ENCODE results near the gene CCNB1IP1. TPM values are rescaled to one million over a fixed set of nuclear protein-coding genes. Genes with fewer than 3 reads are reported as not detected.

Gene CCNB1IP1
- polyA plus RNA-seq, 1 of the 3 experiments (the other 2 are of a cell fraction), result 35.4 TPM

DNA sequence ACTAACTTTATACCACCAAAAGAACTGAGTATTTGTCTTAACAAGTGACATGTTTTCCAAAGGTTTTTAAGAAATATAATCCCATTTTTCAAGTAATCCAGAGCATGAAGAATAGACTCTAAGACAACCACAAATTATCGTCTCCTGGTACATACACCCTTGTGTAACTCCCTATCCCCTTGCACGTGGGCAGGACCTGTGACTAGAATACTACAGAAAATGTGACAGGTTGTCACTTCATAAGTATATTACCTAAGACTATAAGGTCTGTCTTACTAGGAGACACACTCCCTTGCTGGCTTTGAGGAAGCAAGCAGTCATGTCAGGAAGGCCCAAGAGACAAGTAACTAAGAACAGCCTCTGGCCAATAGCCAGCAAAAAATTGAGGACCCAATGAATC is 19.1 kb downstream of the CCNB1IP1 start:
- H3K36me3 ChIP-seq (replicated peaks in 1 of 2; ENCODE audit: control insufficient read depth in 1 of 2, insufficient read depth in 2 of 2, low read length in 1 of 2), result peaks cover 57 to 58% of the 10 kb centered on the region in 2 experiments
- H4K20me1 ChIP-seq (ENCODE audit: insufficient read depth), result no peaks in the 10 kb centered on the region
- no peak overlapping the region for H3K27ac ChIP-seq (ENCODE audit: low read depth in 2 of 2, low read length in 1 of 2)
- WGBS (ENCODE audit: low lambda C conversion rate), result 88% methylated on average over 2 of the region's 2 CpGs
- H3K9ac ChIP-seq, result no peak overlapping the region
- TF ChIP-seq RAD21 (IDR thresholded peaks at IDR 0.05; ENCODE audit: low read length) (no peak), NFIC (IDR thresholded peaks at IDR 0.05; ENCODE audit: borderline replicate concordance) (no peak), RCOR1 (IDR thresholded peaks at IDR 0.05; ENCODE audit: low read length) (no peak), PBX3 (IDR thresholded peaks at IDR 0.05) (no peak), ZBTB33 (IDR thresholded peaks at IDR 0.05; ENCODE audit: borderline replicate concordance, low read depth) (no peak), SMC3 (IDR thresholded peaks at IDR 0.05; ENCODE audit: low read depth, low read length) (no peak), EP300 (IDR thresholded peaks at IDR 0.05; ENCODE audit: borderline replicate concordance in 1 of 2, low read depth in 1 of 2, low read length in 1 of 2) (no peak), CHD2 (IDR thresholded peaks at IDR 0.05; ENCODE audit: low read length, partially characterized antibody) (no peak), GATA2 (CRISPR knock-in tag; IDR thresholded peaks at IDR 0.05) (no peak), RFX5 (IDR thresholded peaks at IDR 0.05; ENCODE audit: low read length) (no peak), MAX (IDR thresholded peaks at IDR 0.05; ENCODE audit: low read depth) (no peak)
- POLR2A ChIA-PET, result no interaction called here
- CTCF ChIA-PET, result no interaction called here
- H3K4me2 ChIP-seq, result no peak overlapping the region
- H2AFZ ChIP-seq (ENCODE audit: low read depth), result no peak overlapping the region
- H3K4me3 ChIP-seq (ENCODE audit: low read depth in 2 of 2, low read length in 1 of 2), result no peak overlapping the region
- H3F3A ChIP-seq (replicated peaks; ENCODE audit: insufficient read depth), result peaks cover 4% of the 10 kb centered on the region
- H3K9me2 ChIP-seq, result no peaks in the 10 kb centered on the region
- DNase-seq, result no peak
- no peaks in the 10 kb centered on the region for H3K4me1 ChIP-seq (ENCODE audit: control insufficient read depth in 1 of 2, insufficient read depth in 2 of 2, low read depth in 1 of 2, low read length in 1 of 2)
- peaks cover 4% of the 10 kb centered on the region for H3K79me2 ChIP-seq (ENCODE audit: insufficient read depth)
- H3K9me3 ChIP-seq, result no peaks in the 10 kb centered on the region
- no peaks in the 10 kb centered on the region for H3K27me3 ChIP-seq (ENCODE audit: insufficient read depth)

DNA sequence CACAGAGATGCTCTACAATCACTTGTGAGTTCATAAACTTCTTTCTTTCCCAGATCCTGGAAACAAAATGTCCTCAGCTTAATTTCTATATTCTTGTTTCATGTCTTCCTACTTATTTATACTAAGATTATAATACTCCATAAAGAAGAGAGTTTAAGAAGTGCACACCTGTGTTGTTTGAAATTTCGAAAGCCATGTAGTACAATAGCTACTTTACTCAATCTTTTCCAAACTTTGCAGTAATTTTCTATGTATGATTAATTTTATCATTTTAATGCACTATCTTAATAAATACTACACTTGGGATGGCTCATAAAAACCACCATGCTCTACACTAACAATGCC is 27.0 kb downstream of the CCNB1IP1 start:
- H4K20me1 ChIP-seq (ENCODE audit: insufficient read depth), result no peaks in the 10 kb centered on the region
- H3K9me2 ChIP-seq, result no peaks in the 10 kb centered on the region
- no peaks in the 10 kb centered on the region for H3K27me3 ChIP-seq (ENCODE audit: insufficient read depth)
- 97% methylated on average over 1 of the region's 1 CpG for WGBS (ENCODE audit: low lambda C conversion rate)
- TF ChIP-seq EP300 (IDR thresholded peaks at IDR 0.05; ENCODE audit: borderline replicate concordance in 1 of 2, low read depth in 1 of 2, low read length in 1 of 2) (0 out of 4 replicates have a peak, but pooled peaks of 1 of the 2 experiments have one; percentile 6), GABPA (IDR thresholded peaks at IDR 0.05; ENCODE audit: low read depth) (no peak), JUND (IDR thresholded peaks at IDR 0.05) (no peak), MEF2A (IDR thresholded peaks at IDR 0.05; ENCODE audit: borderline replicate concordance, low read depth) (no peak), TAF1 (IDR thresholded peaks at IDR 0.05; ENCODE audit: borderline replicate concordance, low read depth, low read length) (no peak), MAX (IDR thresholded peaks at IDR 0.05; ENCODE audit: low read depth) (no peak), USF1 (IDR thresholded peaks at IDR 0.05; ENCODE audit: borderline replicate concordance, low read depth) (no peak)
- TF ChIP-seq, protein P1, sequence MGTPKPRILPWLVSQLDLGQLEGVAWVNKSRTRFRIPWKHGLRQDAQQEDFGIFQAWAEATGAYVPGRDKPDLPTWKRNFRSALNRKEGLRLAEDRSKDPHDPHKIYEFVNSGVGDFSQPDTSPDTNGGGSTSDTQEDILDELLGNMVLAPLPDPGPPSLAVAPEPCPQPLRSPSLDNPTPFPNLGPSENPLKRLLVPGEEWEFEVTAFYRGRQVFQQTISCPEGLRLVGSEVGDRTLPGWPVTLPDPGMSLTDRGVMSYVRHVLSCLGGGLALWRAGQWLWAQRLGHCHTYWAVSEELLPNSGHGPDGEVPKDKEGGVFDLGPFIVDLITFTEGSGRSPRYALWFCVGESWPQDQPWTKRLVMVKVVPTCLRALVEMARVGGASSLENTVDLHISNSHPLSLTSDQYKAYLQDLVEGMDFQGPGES (IDR thresholded peaks at IDR 0.05; ENCODE audit: low read depth, low read length), result no peak
- H3K27ac ChIP-seq (ENCODE audit: low read depth in 2 of 2, low read length in 1 of 2), result no peak overlapping the region
- H3F3A ChIP-seq (replicated peaks; ENCODE audit: insufficient read depth), result no peaks in the 10 kb centered on the region
- no peak overlapping the region for H3K4me2 ChIP-seq
- H3K9ac ChIP-seq, result no peak overlapping the region
- ChIA-PET CTCF (interaction anchor here (0.8 to 2.1 kb wide), 7 partner anchors 14 to 108 kb away, joined by 3 to 19 read pairs (median 3); no protein-coding TSS in a partner anchor), POLR2A (no interaction called here)
- H2AFZ ChIP-seq (ENCODE audit: low read depth), result peak overlapping the region; percentile 71
- H3K79me2 ChIP-seq (ENCODE audit: insufficient read depth), result peaks cover 10% of the 10 kb centered on the region; the same call in 1 of the 2 replicates
- no peaks in the 10 kb centered on the region for H3K9me3 ChIP-seq
- H3K4me1 ChIP-seq (ENCODE audit: control insufficient read depth in 1 of 2, insufficient read depth in 2 of 2, low read depth in 1 of 2, low read length in 1 of 2), result peaks cover 0 to 3% of the 10 kb centered on the region in 2 experiments; a peak in 2 of 4 replicates
- DNase-seq, result no peak
- peak overlapping the region; percentile 63 to 83; a peak in 3 of 4 replicates for H3K4me3 ChIP-seq (ENCODE audit: low read depth in 2 of 2, low read length in 1 of 2)
- peaks cover 6 to 9% of the 10 kb centered on the region in 2 experiments for H3K36me3 ChIP-seq (replicated peaks in 1 of 2; ENCODE audit: control insufficient read depth in 1 of 2, insufficient read depth in 2 of 2, low read length in 1 of 2)
